NCI-H1092 (cell line): Measurements from ENCODE around the gene C1R.
"Not testable (repeated sequence)": the region's sequence is repeated elsewhere in the genome, so short reads cannot be mapped to it uniquely, and the experiment has no call there.

Source experiments
- DNase-seq: peaks from one replicate; lab custom pipeline; 2025; lab: John Stamatoyannopoulos, UW

C1R gene

GRCh38 chr12:7068240-7068993 lies 23.8 kb downstream of the C1R start:
- no peak for DNase-seq

- DNase-seq: no peak
These were observed 25.1 kb downstream of the C1R start for GRCh38 chr12:7067096-7067495.

- no peak for DNase-seq
These were observed 25.6 kb downstream of the C1R start for GRCh38 chr12:7066596-7066995.

GRCh38 chr12:7065073-7065623 lies 27.1 kb downstream of the C1R start:
- DNase-seq: no peak

- DNase-seq: no peak
These were observed 27.7 kb downstream of the C1R start for GRCh38 chr12:7064516-7064915.

- DNase-seq: no peak
These were observed 30.6 kb downstream of the C1R start for GRCh38 chr12:7061596-7061995.

- DNase-seq: no peak
These were observed 31.1 kb downstream of the C1R start for GRCh38 chr12:7061138-7061537.

- DNase-seq: peak; percentile 3
These were observed 31.8 kb downstream of the C1R start, which contains the start of gene C1S for GRCh38 chr12:7060353-7060954. Gene C1S, plus strand, starts transcription at chr12:7060718. Its CDS starts 1,195 bp downstream, at chr12:7061913.

- DNase-seq: no peak
These were observed 32.5 kb downstream of the C1R start for GRCh38 chr12:7059780-7060179.

- no peak for DNase-seq
These were observed 33.3 kb downstream of the C1R start for GRCh38 chr12:7058850-7059395.

GRCh38 chr12:7058163-7058845 lies 33.9 kb downstream of the C1R start:
- DNase-seq: no peak

- DNase-seq: not testable (repeated sequence)
These were observed 36.5 kb downstream of the C1R start for GRCh38 chr12:7055736-7056135.

GRCh38 chr12:7054925-7055324 lies 37.3 kb downstream of the C1R start:
- no peak for DNase-seq

- DNase-seq: not testable (repeated sequence)
These were observed 42.3 kb downstream of the C1R start for GRCh38 chr12:7049973-7050372.

- not testable (repeated sequence) for DNase-seq
These were observed 42.7 kb downstream of the C1R start for GRCh38 chr12:7049445-7049951.

GRCh38 chr12:7047306-7047705 lies 44.9 kb downstream of the C1R start:
- DNase-seq: no peak

- no peak for DNase-seq
These were observed 45.7 kb downstream of the C1R start for GRCh38 chr12:7046383-7047105.

GRCh38 chr12:7045913-7046312 lies 46.3 kb downstream of the C1R start:
- DNase-seq: no peak

- no peak for DNase-seq
These were observed 49.4 kb downstream of the C1R start for GRCh38 chr12:7042842-7043241.

GRCh38 chr12:7039403-7039802 lies 52.8 kb downstream of the C1R start:
- no peak for DNase-seq

GRCh38 chr12:7038591-7038990 lies 53.7 kb downstream of the C1R start:
- DNase-seq: no peak

- DNase-seq: not testable (repeated sequence)
These were observed 54.8 kb downstream of the C1R start for GRCh38 chr12:7037411-7037810.
